HepG2 (cell line): ENCODE measurements around the gene CCDC57. TPM values are rescaled to one million over a fixed set of nuclear protein-coding genes. Genes with fewer than 3 reads are reported as not detected.

ENCODE experiments used
- AKNA ChIP-seq: sonication (generic); formaldehyde crosslinking; IDR thresholded peaks from 2 replicates; pipeline ENCODE4 v1.4.0; 2020; ENCODE audit warnings: missing genetic modification reagents, borderline replicate concordance
- NFIC ChIP-seq: IDR thresholded peaks from 2 replicates; pipeline ENCODE4 v1.6.1; 2012; ENCODE audit warnings: mild to moderate bottlenecking, low read length, inconsistent platforms
- ZFYVE20 ChIP-seq: sonication (generic); formaldehyde crosslinking; IDR thresholded peaks from 2 replicates; pipeline ENCODE4 v1.8.0; 2023; ENCODE audit warnings: low read depth, mild to moderate bottlenecking, moderate library complexity, missing genetic modification reagents, borderline replicate concordance
- ZNF230 ChIP-seq: sonication (generic); formaldehyde crosslinking; IDR thresholded peaks from 2 replicates; pipeline ENCODE4 v1.4.0; 2020; ENCODE audit warnings: mild to moderate bottlenecking, missing genetic modification reagents
- ZNF574 ChIP-seq: sonication (generic); formaldehyde crosslinking; IDR thresholded peaks from 2 replicates; pipeline ENCODE4 v1.4.0; 2020; ENCODE audit warnings: missing genetic modification reagents
- ZNF790 ChIP-seq: sonication (generic); formaldehyde crosslinking; IDR thresholded peaks from 2 replicates; pipeline ENCODE4 v1.8.0; 2022; ENCODE audit warnings: missing genetic modification reagents, mild to moderate bottlenecking, borderline replicate concordance
- polyA plus RNA-seq, 8 experiments: library from polyadenylated mRNA; depleted of rRNA in 3 of 8; stranded (reverse) in 7 of 8; unstranded in 1 of 8; fragments of >200 nt; fragmentation: Illumina TruSeq in 4 of 8; extraction: Trizol in 4 of 8; gene quantifications; 2 replicates each; pipeline versions ENCODE4 v1.2.1 to v1.2.3, GENCODE V29; 2011 to 2016; ENCODE audit warnings: low read depth in 4 of 8, missing spikeins in 1 of 8, mixed read lengths in 1 of 8; ENCODE audit not compliant: insufficient read depth in 1 of 8
- total RNA-seq, 5 experiments: library from RNA; depleted of rRNA; stranded (reverse); fragments of >200 nt; fragmentation: Illumina TruSeq; extraction: Trizol; gene quantifications; 2 replicates each; pipeline ENCODE4 v1.2.3, GENCODE V29; 2016; ENCODE audit warnings: low read depth in 1 of 5
- TF ChIP-seq, protein P1 (sequence below): sonication (generic); formaldehyde crosslinking; IDR thresholded peaks from 2 replicates; pipeline ENCODE4 v1.8.1; 2023; ENCODE audit warnings: mild to moderate bottlenecking, missing genetic modification reagents
- TF ChIP-seq, protein P2 (sequence below): sonication (generic); formaldehyde crosslinking; IDR thresholded peaks from 2 replicates; pipeline ENCODE4 v1.5.0; 2020; ENCODE audit warnings: mild to moderate bottlenecking, missing genetic modification reagents

The CCDC57 gene
- total and polyA plus RNA-seq, 2 of the 13 experiments (the other 11 are each of a cell fraction or from before 2014, with no cell fraction given): 59.3 to 59.9 TPM

- TF ChIP-seq ZNF574 (CRISPR knock-in tag): peak; percentile 30; the same call in 1 of the 2 replicates
- TF ChIP-seq, protein P1, sequence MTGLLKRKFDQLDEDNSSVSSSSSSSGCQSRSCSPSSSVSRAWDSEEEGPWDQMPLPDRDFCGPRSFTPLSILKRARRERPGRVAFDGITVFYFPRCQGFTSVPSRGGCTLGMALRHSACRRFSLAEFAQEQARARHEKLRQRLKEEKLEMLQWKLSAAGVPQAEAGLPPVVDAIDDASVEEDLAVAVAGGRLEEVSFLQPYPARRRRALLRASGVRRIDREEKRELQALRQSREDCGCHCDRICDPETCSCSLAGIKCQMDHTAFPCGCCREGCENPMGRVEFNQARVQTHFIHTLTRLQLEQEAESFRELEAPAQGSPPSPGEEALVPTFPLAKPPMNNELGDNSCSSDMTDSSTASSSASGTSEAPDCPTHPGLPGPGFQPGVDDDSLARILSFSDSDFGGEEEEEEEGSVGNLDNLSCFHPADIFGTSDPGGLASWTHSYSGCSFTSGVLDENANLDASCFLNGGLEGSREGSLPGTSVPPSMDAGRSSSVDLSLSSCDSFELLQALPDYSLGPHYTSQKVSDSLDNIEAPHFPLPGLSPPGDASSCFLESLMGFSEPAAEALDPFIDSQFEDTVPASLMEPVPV: no peak
- TF ChIP-seq ZFYVE20 (CRISPR knock-in tag): no peak
- 0 out of 2 replicates have a peak, but pooled peaks have one; percentile 45 for TF ChIP-seq ZNF790 (CRISPR knock-in tag)
- TF ChIP-seq, protein P2, sequence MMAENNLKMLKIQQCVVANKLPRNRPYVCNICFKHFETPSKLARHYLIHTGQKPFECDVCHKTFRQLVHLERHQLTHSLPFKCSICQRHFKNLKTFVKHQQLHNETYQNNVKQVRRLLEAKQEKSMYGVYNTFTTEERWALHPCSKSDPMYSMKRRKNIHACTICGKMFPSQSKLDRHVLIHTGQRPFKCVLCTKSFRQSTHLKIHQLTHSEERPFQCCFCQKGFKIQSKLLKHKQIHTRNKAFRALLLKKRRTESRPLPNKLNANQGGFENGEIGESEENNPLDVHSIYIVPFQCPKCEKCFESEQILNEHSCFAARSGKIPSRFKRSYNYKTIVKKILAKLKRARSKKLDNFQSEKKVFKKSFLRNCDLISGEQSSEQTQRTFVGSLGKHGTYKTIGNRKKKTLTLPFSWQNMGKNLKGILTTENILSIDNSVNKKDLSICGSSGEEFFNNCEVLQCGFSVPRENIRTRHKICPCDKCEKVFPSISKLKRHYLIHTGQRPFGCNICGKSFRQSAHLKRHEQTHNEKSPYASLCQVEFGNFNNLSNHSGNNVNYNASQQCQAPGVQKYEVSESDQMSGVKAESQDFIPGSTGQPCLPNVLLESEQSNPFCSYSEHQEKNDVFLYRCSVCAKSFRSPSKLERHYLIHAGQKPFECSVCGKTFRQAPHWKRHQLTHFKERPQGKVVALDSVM (CRISPR knock-in tag): no peak
- no peak for TF ChIP-seq AKNA (CRISPR knock-in tag)
- no peak for TF ChIP-seq NFIC
- TF ChIP-seq ZNF230 (CRISPR knock-in tag): 0 out of 2 replicates have a peak, but pooled peaks have one; percentile 26
Measured at GRCh38 chr17:82244413-82245133, 31.9 kb upstream of the CCDC57 start (continued).
